ENCODE data around the gene KLHDC8B.

KLHDC8B gene

DNA sequence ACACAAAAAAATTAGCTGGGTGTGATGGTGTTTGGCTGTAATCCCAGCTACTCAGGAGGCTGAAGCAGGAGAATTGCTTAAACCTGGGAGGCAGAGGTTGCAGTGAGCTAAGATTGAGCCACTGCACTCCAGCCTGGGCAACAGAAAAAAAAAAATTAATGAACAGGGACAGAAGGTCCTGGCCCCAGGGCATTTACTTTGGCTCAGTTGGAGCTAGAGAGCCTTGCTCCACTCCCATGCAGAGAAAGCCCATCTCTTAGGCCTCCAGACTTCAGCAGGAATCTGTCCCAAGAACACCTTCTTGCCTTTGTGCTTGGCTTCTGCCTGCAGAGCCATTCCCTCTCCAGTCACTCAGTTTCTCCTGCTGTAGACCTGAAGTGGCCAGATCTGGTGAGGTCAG lies 8.7 kb downstream of the KLHDC8B start:
- TF ChIP-seq, protein P1, sequence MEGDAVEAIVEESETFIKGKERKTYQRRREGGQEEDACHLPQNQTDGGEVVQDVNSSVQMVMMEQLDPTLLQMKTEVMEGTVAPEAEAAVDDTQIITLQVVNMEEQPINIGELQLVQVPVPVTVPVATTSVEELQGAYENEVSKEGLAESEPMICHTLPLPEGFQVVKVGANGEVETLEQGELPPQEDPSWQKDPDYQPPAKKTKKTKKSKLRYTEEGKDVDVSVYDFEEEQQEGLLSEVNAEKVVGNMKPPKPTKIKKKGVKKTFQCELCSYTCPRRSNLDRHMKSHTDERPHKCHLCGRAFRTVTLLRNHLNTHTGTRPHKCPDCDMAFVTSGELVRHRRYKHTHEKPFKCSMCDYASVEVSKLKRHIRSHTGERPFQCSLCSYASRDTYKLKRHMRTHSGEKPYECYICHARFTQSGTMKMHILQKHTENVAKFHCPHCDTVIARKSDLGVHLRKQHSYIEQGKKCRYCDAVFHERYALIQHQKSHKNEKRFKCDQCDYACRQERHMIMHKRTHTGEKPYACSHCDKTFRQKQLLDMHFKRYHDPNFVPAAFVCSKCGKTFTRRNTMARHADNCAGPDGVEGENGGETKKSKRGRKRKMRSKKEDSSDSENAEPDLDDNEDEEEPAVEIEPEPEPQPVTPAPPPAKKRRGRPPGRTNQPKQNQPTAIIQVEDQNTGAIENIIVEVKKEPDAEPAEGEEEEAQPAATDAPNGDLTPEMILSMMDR (IDR thresholded peaks at IDR 0.05; ENCODE audit: low read depth, low read length, missing control alignments): no peak
- DNase-seq (ENCODE audit: extremely low read depth, low read depth): no peak
- H3K4me3 ChIP-seq (replicated peaks; ENCODE audit: low read depth, low read length): no peak overlapping the region

DNA sequence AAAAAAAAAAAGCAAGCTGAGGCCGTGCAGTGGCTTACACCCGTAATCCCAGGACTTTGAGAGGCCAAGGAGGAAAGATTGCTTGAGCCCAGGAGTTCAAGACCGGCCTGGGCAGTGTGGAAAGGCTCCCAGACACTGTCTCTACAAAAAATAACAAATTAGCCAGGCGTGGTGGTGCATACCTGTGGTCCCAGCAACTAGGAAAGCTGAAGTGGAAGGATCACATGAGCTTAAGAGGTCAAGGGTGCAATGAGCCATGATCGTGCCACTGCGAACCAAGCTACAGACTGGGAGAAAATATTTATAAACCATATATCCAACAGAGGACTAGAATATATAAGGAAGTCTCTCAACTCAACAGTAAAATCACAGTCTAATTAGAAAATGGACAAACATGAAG lies 10.0 kb downstream of the KLHDC8B start:
- TF ChIP-seq, protein P1 (IDR thresholded peaks at IDR 0.05; ENCODE audit: low read depth, low read length, missing control alignments): no peak
- no peak overlapping the region for H3K4me3 ChIP-seq (replicated peaks; ENCODE audit: low read depth, low read length)
- DNase-seq (ENCODE audit: extremely low read depth, low read depth): no peak

DNA sequence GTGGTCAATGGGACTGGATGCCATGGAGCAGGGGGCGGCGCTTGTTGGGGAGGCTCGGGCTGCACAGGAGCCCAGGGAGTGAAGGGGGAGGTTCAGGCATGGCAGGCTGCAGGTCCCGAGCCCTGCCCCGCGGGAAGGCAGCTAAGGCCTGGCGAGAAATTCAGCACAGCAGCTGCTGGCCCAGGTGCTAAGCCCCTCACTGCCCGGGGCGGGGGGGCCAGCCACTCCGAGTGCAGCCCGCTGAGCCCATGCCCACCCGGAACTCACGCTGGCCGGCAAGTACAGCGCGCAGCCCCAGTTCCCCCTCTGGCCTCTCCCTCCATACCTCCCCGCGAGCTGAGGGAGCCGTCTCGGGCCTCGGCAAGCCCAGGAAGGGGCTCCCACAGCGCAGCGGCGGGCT lies 11.3 kb downstream of the KLHDC8B start:
- TF ChIP-seq, protein P1 (IDR thresholded peaks at IDR 0.05; ENCODE audit: low read depth, low read length, missing control alignments): no peak
- H3K4me3 ChIP-seq (replicated peaks; ENCODE audit: low read depth, low read length): no peak overlapping the region
- no peak for DNase-seq (ENCODE audit: extremely low read depth, low read depth)

DNA sequence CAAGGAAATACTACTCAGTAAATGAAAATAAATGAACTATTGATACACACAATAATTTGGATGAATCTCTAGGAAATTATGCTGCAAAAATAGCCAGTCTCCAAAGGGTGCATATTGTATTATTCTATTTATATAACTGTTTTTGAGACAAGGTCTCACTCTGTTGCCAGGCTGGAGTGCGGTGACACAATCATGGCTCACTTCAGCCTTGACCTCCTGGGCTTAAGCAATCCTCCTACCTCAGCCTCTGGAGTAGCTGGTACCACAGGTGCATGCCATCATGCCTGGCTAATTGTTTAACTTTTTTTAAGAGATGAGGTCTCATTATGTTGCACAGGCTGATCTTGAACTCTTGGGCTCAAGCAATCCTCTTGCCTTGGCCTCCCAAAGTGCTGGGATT lies 12.5 kb downstream of the KLHDC8B start:
- no peak overlapping the region for H3K4me3 ChIP-seq (replicated peaks; ENCODE audit: low read depth, low read length)
- TF ChIP-seq, protein P1 (IDR thresholded peaks at IDR 0.05; ENCODE audit: low read depth, low read length, missing control alignments): no peak
- DNase-seq (ENCODE audit: extremely low read depth, low read depth): no peak

DNA sequence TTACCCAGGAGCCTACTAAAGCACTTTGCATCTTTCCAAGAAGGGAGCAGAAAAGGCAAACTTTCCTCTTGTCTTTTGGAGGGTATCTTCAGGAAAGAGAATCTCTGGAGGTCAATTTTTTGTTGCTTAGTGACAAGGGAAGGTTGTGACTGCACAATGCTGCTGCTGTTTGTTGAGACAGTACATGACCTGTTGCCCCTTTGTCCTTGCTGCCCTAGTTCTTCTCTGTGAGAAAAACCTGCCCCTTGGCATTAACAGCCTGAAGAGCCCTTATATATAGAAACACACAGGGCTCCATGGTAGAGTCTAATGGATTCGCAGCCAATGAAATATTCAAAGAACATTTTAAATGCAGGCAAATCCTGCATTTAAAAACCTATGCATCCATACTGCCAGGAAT lies 20.3 kb downstream of the KLHDC8B start:
- no peak for DNase-seq (ENCODE audit: extremely low read depth, low read depth)
- TF ChIP-seq, protein P1 (IDR thresholded peaks at IDR 0.05; ENCODE audit: low read depth, low read length, missing control alignments): no peak
- H3K4me3 ChIP-seq (replicated peaks; ENCODE audit: low read depth, low read length): no peak overlapping the region

DNA sequence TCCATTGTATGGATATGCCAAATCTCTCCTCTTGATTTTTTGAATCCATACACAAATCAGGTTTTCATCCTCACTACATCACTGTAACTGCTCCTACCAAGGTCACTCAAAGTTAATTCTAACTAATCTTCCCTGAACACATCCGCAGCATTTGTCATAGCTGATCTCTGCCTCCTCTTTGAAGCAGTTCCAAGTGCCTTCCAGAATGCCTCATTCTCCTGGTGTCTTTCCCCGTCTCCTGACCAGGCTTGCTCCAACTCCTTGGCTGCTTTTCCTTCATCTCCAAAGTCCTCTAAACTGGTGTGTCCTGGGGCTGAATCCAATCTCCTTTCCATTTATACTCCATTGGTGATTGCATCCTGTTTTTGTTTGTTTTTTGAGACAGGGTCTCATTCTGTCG lies 26.8 kb downstream of the KLHDC8B start:
- H3K4me3 ChIP-seq (replicated peaks; ENCODE audit: low read depth, low read length): no peak overlapping the region
- TF ChIP-seq, protein P1 (IDR thresholded peaks at IDR 0.05; ENCODE audit: low read depth, low read length, missing control alignments): no peak
- no peak for DNase-seq (ENCODE audit: extremely low read depth, low read depth)

DNA sequence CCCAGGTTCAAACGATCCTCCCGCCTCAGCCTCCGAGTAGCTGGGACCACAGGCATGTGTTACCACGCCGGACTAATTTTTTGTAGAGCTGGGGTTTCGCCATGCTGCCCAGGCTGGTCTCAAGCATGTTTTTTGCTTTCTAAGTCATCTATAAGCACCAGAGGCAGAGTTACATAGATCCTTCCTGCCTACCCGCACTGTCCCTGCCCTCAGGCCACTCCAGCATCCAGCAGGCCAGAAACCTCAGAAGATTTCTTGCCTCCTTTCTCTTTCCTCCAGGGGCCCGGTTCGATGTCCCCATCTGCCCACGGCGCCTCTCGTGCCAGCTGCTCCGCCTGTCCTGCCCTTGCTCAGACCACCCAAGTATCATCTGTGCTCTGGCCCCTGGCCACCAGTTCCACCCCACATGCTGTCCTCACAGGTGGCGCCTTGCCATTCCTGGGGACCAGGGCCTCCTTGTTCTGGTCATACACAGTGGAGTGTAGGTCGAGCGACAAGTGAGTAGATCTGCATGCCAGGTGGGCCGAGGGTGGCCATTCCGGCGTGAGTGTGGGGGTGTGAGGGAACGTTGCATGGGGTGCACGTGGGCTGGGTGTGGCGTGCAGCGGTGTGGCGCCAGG lies 27.3 kb downstream of the KLHDC8B start:
- no peak overlapping the region for H3K4me3 ChIP-seq (replicated peaks; ENCODE audit: low read depth, low read length)
- TF ChIP-seq, protein P1 (IDR thresholded peaks at IDR 0.05; ENCODE audit: low read depth, low read length, missing control alignments): no peak
- no peak for DNase-seq (ENCODE audit: extremely low read depth, low read depth)
